Kidney capillary endothelial cell (primary cell): Measurements from ENCODE around the gene TNNT1.
"Not testable (repeated sequence)": the region's sequence is repeated elsewhere in the genome, so short reads cannot be mapped to it uniquely, and the experiment has no call there.

Experiments used
- DNase-seq: peaks from one replicate; pipeline ENCODE4 v3.0.0-alpha.2; 2018; ENCODE audit warnings: low spot score

The TNNT1 gene

DNA sequence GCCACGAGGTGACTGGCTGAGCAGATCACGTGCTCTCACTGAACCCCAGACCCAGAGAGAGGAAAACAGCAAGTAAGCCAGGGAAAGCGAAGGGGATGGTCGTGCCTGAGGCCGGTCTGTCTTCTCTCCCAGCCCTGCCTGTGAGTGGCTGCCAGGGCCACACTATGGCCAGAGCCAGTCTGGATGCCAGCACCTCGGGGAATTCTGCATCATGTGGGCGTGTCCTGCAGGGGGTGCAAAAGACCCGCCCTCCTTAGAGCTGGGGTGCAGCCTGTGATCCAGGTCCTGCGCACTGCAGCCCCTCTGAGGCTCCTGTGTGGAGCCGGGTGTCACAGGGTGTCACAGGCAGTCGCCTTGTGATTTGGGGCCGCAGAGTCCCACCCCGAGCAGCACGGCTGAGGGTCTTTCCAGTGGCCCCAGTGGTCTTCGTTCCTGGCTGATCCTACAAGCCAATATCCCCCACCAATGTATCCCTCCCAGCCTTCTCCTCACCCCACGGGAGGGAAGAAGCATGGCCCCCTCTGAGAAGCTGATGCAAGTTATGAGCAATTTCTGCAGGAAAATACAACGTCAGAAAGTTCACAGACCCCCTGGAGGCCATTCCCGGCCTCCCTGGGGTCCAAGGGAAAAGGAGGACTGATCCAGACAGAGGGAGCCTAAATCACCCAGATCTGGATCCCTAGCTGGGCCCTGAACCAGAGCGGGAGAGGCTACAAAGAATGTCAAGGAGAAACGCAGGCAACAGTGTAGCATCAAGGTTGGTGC, 39.3 kb downstream of the TNNT1 start:
- DNase-seq, result no peak

DNA sequence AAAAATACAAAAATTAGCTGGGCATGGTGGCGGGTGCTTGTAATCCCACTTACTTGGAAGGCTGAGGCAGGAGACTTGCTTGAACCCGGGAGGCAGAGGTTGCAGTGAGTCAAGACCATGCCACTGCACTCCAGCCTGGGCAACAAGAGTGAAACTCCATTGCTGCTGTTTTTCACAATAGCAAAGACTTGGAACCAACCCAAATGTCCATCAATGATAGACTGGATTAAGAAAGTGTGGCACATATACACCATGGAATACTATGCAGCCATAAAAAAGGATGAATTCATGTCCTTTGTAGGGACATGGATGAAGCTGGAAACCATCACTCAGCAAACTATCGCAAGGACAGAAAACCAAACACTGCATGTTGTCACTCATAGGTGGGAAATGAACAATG, 41.8 kb downstream of the TNNT1 start:
- DNase-seq, result not testable (repeated sequence)

DNA sequence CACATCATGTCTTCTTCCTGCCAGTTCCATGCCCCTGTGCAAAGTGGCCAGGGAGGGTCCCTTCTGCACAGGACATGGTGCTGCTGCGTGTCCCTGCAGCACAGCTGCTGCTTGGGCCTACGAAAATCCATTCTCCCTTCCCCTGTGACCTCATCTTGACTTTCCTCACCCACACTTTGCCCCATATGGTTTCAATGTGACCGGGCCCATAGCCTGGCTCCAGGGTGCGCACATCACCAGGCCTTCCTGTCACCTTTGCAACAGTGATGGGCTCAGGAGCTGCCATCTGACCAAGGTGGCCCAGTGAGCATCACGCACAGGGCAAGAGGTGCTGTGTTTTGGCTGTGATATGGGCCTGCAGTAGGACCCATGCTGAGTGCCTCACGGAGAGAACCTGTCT, 42.4 kb downstream of the TNNT1 start:
- no peak for DNase-seq

DNA sequence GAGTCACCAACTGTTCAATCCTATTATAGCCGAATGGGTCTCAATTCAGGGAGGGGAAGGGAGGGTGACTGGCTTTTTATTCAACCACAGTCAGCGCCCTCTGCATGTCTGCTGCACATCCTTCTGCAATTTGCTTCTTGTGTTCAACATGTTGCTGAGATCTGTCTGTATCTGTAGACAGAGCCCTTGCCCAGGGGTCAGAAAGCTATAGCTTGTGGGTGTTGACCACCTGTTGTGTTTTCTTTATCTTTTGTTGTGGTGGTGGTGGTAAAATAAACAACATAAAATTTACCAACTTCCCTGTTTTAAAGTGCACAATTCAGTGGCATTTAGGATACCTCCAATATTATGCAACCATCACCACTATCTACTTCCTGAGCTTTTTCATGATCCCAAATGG, 43.8 kb downstream of the TNNT1 start:
- DNase-seq, result no peak

DNA sequence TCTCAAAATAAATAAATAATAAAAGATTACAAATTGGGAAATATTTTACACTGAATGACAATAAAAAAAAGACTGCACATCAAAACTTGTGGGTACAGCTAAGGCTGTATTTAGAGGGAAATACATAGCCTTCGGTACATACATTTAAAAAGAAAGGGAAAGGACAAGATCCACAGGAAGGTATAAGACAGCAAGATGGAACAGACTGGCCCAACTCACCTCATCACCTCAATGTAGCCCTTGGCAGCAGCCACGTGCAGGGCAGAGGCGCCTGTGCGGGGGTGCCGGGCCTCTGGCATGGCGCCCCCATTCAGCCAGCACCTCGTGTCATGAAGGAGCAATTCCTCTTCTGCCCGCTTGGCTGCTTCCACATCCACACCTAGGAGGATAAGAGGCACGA, 45.8 kb downstream of the TNNT1 start:
- no peak for DNase-seq

DNA sequence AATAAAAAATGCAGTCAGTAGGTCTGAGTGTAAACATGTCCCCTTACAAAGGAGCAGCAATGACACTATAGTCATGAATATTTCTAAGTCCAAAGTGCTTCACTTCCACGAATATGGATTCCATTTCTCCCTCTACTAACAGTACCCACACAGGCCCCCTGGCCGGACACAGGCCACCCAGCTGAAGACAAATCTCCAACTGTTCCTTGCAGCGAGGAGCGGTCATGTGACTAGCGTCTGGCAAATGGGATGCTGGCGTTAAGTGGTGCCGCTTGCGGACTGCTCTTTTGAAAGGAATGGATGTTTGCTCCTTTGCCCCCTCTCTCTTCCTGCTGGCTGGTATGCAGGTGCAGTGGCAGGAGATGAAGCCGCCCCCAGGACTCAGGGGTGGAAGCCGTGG, 47.7 kb downstream of the TNNT1 start:
- DNase-seq, result no peak

DNA sequence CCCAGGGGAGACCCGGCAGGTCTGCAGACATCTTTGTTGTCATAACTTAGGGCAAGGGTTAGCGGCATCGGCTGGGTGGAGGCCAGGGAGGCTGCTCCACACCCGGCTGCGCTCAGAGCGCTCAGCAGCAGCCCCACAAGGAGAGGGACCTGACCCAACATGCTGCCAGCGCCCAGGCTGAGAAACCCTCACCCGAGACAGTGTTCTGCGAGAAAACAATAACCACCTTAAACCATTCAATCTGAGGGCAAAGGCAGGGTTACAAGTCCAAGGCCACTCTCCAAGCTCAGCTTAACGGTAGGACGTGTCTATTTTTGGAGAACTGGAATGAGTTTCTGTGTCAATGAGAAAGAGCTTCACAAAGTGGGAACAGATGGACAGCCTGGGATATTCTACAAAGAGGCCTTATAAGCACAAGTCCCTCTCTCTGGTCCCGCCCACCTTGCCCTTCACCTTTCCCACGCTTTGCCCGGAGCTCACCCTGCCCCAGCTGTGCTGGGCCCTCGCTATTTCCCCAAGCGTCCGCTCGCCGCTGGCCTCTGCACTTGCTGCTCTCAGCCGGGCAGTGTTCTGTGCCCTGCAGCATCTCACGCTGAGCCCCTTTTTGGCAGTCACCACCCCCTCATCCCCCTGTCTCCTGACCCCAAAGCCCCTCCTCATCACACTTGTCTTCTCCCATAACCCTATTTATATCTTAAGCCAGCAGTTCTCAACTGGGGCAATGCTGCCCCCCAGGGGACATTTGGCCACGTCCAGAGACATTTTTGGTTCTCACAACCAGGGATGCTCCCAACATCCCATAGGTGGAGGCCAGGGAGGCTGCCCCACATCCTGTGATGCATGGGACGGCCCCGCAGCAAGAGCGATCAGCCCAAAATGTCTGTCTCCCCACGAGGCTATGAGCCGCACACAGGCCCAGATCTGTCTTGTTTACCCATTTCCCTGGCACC, 49.2 kb downstream of the TNNT1 start:
- DNase-seq, result no peak

DNA sequence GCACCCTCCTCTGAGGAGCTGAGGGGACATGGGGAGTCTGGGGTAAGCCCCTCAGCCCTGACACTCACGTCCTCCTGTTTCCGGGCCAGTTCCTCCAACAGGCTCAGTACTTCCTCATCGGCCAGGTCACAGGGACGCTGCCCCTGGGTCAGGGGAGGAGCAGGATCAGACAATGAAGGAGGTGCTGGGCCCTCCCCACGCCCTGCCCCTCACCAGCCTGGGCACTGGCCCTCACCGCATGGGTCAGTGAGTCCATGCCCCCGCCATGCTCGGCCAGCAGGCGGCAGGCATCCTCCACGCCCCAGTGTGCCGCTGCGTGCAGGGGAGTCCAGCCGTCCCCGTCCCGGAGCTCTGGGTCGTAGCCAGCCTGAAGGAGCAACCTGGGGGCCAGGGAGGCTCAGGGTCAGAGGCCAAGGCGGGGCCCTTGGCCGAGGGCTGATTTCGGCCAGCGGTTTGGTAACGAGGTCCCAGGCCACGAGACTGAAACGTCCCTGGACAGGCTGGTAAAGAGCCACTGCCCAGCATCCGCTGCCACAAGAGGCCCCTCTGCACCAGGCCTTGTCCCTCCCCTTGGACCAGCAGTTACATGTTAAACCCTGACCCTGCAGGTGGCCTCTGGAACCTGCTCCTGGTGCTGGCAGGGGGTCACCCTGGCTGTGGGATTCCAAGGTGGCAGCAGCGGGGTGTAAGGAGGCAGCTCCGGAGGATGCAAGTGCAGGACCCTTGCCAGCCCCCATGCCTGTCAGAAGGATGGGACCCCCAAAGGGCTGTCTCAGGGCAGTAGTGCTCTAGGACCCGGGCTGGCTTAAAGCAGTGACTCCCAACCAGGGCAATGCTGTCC, 50.1 kb downstream of the TNNT1 start:
- no peak for DNase-seq

DNA sequence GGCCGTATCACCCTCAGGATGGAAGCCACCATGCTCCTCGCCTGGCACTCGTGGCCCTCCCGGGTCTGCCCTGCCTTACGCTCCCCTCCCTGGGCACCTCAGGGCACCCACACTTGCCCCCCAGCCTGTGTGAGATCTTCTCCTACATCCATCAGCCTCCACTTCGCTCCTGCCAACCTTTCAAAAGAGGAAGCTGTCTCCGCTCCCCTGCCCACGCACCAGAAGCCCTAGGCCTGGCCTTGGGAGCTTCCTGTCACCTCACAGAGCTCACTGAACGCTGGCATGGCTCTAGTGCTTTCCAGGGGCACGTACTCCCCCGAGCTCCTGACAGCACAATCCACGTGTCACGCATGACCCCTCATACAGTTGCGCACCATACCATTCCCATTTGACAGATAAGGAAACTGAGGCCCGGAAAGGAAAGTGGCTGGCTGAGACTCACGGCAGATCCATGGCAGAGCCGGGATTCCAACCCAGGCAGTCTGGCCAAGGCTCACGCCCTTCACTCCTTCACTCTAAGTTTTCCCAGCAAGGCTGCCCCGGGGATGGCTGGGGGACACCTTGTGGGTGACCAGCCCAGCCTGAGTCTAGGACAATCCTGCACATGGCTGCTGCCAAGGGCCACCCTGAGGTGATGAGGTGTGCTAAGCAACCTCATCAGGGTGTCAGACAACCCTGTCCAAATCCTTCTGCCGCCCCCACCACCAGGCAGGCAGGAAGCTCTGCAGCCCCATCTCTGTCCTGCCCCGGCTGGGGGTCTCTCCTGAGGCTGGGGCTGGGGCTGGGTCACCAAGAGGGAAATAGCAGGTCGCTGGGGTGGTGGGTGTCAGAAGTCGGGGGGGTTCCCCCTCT, 50.9 kb downstream of the TNNT1 start:
- DNase-seq, result no peak

DNA sequence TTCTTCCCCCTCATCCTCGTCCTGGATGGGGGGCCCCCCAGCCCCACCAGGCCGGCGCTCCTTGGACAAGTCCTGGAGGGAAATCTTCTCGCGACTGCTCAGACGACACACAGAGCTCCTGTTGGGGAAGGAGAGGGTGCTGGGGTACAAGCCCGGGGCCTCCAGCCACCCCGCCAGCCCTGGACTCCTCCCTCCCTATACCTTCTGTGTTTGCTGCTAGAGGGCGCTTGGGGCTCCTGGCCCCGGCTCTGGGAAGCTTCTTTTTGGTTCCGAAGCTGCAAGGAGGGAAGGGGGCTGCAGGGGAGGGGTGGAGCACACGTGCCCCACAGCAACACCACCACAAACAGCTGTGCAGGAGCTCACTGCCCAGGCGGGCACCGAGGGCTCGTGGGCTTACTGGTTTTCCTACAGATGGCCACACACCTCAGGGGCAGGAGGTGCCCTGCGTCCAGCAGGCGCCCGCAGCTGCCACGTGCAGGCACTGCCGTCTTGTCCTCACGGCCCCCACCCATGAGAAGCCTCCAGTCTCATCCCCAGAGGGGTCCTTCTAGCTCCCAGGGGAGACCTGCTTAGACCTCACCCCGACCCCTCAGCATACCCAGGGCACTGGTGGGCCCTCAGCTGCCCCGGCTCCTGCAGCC, 52.8 kb downstream of the TNNT1 start:
- DNase-seq, result no peak

DNA sequence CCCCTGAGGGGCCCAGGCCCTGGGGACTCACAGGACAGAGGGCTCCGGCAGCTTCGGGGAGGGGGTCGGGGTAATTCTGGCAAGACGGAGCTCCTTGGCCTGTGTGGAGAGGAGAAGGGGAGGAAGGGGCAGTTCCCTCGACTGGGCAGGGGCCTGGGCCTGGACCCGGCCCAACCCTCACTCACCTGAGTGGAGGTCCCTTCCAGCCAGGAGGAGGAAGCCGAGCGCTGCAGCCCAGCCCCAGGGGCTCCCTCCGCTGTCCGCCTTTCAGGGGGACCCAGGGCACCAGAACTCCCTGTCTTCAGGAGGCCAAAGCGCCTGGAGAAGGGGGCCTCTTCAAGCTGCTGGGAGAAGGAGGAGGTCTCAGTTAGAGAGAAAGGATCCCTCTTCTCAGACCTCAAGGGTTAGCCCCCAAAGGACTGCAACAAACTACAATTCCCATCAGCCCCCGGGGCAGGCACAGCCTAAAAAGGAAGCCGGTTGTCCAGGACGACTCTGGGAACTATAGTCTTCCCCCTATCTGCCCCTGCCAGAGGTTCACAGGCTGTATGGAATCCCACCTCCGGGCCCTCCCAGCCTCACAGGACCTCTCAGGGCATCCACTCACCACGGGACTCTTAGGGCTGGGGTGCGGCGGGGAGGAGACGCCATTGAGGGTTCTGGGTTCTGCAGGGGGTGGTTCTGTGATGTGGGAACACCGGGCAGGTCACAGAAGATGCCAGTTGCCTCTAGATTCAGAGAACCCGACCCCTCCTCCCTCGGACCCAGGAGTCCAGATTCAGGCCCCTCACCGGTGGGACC, 53.5 kb downstream of the TNNT1 start:
- no peak for DNase-seq

DNA sequence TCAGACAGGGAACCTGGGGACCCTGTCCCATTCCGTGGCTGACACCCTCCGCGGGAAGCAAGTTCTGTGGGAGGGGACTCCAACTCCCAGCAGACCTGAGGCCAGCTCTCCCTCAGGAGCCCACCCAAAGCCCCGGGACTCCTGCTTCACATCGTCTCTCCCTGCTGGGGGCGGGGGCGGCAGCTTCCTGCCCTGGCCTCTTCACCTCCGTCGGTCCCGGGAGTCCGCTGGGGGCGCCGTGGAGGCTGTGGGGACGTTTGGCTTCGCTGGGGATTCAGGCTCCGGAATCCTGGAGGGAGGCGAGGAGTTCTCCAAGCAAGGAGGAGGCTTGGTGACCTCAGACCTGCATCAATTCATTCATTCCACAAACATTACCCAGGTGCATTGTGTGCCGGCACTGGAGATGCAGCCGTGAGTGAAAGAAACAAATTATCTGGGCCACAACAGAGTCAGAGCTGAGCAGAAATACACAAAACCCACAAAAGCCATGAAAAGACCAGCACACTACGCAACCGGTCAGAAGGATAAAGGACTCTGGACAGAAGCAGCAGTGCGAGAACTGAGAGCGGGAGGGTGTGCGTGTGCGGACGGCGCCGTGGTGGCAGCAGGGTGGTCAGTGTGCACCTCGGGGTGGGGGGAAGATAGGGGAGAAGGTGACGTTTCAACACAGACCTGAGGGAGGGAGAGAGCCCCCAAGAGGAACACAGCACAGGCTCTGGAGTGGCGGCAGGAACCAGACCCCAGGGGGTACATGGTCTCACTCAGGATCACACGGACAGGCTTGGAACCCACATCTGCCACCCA, 54.3 kb downstream of the TNNT1 start:
- no peak for DNase-seq

DNA sequence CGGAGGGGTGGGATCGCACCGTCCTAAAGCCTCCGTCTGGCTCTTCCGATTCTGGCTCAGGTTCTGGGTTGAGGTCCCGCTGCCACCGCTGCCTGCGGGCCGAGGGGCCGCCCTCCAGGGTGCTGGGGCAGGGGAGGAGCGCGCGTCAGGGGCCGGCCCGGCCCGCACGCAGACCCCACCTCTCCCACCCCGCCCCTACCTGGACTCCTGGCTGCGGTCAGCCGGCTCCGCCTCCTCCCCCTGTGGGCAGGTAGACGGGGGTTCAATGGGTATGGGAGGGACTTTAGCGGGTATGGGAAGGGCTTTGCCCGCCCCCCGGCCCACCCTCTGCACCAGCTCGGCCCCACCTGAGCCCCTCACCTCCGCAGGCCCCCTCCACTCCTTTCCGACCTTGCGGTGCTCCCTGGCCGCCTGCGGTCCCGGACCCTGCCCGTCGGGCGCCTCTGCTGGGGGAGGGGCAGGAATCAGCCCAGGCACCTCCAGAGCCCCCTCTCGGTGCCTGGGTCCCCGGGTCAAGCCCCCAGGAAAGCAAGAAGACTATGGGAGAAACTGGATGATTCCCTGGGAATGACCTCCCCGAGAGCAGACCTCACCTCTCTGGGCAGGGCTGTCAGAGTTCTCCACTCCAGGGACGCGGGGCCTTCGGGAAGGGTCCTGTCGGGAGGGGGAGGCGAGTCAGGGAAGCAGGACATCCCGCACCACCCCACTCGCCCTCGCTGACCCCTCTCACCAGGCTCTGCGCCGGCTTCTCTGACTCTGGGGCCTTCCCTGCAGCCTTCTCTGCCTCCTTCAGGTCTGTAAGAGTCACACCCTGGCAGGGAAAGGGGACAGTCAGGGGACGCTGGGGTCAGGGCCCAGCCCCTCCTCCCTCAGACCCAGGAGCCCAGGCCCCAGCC, 56.3 kb downstream of the TNNT1 start:
- DNase-seq, result no peak

DNA sequence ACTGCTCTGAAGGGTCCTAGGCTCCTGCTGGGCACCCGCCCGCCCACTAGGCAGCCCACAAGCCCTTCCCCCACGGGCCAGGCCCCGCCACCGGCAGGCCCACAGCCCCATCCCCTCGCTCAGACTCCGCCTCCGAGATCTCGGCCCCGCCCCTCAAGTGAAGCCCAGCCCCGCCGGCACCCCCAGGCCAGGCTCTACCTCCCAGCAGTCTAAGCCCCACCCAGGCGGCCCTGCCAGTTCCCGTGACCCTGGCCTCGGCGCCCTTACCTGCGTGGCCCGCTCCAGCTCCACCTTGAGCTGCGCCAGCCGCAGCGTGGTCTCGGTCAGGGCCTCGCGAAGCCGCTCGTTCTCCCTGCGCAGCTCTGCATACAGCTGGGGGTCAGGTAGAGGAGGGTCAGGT, 57.1 kb downstream of the TNNT1 start:
- no peak for DNase-seq

DNA sequence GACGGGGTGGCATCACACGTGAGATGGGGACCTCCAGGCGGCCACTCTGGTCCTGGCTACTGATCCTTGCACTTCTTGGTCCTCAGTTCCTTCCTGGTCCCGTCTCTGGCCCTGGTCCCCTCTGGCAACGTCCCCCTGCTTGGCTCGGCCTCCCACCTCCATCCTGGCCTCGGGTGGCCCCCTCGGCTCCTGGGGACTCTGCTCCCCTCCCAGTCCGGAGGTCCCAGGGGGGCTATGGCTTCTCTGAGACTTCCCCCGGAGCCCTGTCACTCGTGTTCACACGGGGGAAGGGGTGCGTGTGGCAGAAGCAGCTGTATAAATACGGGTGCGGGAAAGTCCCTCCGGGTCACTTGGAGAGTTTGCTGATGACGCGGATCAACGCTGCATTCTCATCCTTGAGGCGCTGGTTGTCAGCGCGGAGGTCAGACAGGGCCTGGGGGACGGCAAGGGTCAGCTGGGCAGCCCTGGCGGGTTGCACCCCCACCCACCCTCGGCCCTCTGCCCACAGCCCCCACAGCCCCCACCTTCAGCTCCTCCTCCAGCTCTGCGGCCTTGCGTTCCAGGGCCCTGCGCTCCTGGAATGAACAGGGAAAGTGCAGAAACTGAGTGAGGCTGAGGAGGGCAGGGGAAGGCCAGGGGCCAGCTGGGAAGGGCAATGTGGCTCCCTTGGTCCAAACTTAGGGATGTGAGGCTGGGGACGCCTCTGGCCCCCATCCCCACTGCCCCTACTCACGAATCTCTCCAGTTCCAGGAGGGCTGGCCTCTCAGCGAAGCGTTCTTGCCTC, 57.7 kb downstream of the TNNT1 start:
- no peak for DNase-seq

DNA sequence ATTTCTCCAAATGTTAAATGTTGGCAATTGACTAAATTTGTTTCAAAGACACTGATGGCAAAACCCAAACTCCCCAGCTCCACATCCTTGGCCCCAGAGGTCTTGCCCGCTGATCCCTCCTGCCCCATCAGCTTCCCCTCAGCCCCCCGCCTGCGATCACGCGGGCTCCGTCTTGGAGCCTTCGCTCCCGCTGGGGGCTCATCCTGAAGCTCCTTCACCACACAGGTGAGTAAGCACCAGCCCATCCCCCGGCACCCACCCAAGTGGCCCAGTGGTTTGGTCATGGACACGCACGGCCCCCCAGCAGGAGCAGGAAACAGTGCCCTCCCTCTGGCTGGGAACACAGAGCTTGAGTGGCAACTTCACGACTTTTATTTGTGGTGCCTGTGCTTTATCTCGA, 58.4 kb downstream of the TNNT1 start:
- DNase-seq, result no peak

DNA sequence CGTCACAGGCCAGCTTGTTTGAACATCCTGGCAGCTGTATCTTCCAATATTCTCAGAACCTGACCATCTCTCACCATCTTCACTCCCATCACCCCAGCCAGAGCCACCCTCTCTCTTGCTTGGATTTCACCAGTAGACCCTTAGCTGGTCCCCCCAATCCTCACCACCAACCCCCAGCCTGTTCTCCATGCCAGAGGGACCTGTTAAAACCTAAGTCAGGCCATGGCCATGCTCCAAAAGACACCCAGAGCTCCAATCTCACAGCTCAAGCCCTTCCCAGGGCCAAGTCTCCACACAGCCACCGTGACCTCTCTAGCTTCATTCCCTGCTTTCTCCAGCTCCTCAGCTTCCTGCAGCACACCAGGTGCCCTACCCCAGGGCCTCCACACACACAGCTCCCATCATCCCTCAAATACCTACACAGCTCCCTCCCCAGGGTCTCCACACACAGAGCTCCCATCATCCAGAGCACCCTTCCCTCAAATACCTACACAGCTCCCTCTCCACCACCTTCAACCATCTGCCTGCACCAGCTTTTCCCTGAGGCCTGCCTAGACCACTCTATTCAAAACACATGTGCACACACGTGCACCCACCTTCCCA, 59.6 kb downstream of the TNNT1 start:
- no peak for DNase-seq
